Caco-2 (cell line): Measurements from ENCODE around the gene PDK4. TPM values are rescaled to one million over a fixed set of nuclear protein-coding genes. Genes with fewer than 3 reads are reported as not detected.

Experiments used
- BruUV-seq: library from RNA; stranded (reverse); fragments of 400-500 nt; replicated peaks from 2 replicates; lab custom pipeline; 2021; lab: Mats Ljungman, UMichigan
- CTCF ChIA-PET: fragments of 300-600 bp; sonication (Branson Sonifier 250); formaldehyde crosslinking; loops from one replicate; lab custom pipeline; 2022; ENCODE audit warnings: antibody characterized with exemption; lab: Charles Lee
- POLR2A ChIA-PET: fragments of 300-600 bp; sonication (Branson Sonifier 250); formaldehyde crosslinking; loops from one replicate; lab custom pipeline; 2022; ENCODE audit warnings: antibody characterized with exemption; lab: Charles Lee
- DNase-seq, 2 experiments: peaks; one replicate each; pipeline versions ENCODE4 v3.0.0 to v3.0.0-alpha.2; 2020 to 2022
- H3K27me3 ChIP-seq: replicated peaks from 2 replicates; pipeline ENCODE4 v1.6.0; 2011; ENCODE audit warnings: low read length; ENCODE audit not compliant: control insufficient read depth, insufficient read depth
- H3K36me3 ChIP-seq: 2 replicates; pipeline ENCODE4 v1.5.1; 2011; ENCODE audit warnings: low read length; ENCODE audit not compliant: control insufficient read depth, insufficient read depth
- H3K4me1 ChIP-seq: fragments of 250-450 bp; sonication (Bioruptor Pico); 2 replicates; pipeline ENCODE4 v1.5.1; 2020; ENCODE audit warnings: mild to moderate bottlenecking
- H3K4me3 ChIP-seq: 2 replicates; pipeline ENCODE4 v1.5.1; 2011; ENCODE audit warnings: low read depth, mild to moderate bottlenecking, control low read depth, low read length
- H3K9me3 ChIP-seq: fragments of 250-450 bp; sonication (Bioruptor Pico); 2 replicates; pipeline ENCODE4 v1.5.1; 2020; ENCODE audit warnings: mild to moderate bottlenecking, moderate library complexity
- H3K27ac Mint-ChIP-seq: one replicate; pipeline ENCODE4 v1.8.0; 2022; ENCODE audit warnings: mixed read lengths; ENCODE audit not compliant: unreplicated experiment
- H3K27me3 Mint-ChIP-seq: one replicate; pipeline ENCODE4 v1.8.0; 2022; ENCODE audit warnings: mixed read lengths; ENCODE audit not compliant: insufficient read depth, unreplicated experiment
- H3K36me3 Mint-ChIP-seq: one replicate; pipeline ENCODE4 v1.8.0; 2022; ENCODE audit warnings: mild to moderate bottlenecking, mixed read lengths; ENCODE audit not compliant: insufficient read depth, unreplicated experiment
- H3K4me1 Mint-ChIP-seq: one replicate; pipeline ENCODE4 v1.8.0; 2022; ENCODE audit warnings: low read depth, mixed read lengths; ENCODE audit not compliant: unreplicated experiment
- H3K4me3 Mint-ChIP-seq: one replicate; pipeline ENCODE4 v1.8.0; 2022; ENCODE audit warnings: mild to moderate bottlenecking, moderate library complexity, mixed read lengths; ENCODE audit not compliant: unreplicated experiment
- H3K9me3 Mint-ChIP-seq: one replicate; pipeline ENCODE4 v1.8.0; 2022; ENCODE audit warnings: mixed read lengths; ENCODE audit not compliant: unreplicated experiment
- intact Hi-C: fragments of 100-400 bp; cut with micrococcal nuclease; formaldehyde crosslinking; loops from one replicate; pipeline ENCODE4 v1.10.0; 2022; ENCODE audit not compliant: unreplicated experiment
- total RNA-seq: library from RNA; stranded (reverse); gene quantifications from 2 replicates; pipeline ENCODE4 v1.2.3, GENCODE V29; 2022
- TF ChIP-seq, protein P1 (sequence below), 2 experiments: fragments of 200-600 bp in 1 of 2; IDR thresholded peaks; 1 replicate in 1 of 2; 2 replicates in 1 of 2; pipeline versions ENCODE4 v1.5.1 to v1.8.0; 2011 to 2022; ENCODE audit warnings: antibody characterized with exemption in 1 of 2, control low read depth in 1 of 2, inconsistent platforms in 1 of 2, low read depth in 1 of 2, low read length in 1 of 2, mild to moderate bottlenecking in 1 of 2, moderate library complexity in 1 of 2; ENCODE audit not compliant: insufficient read depth in 1 of 2, severe bottlenecking in 1 of 2, unreplicated experiment in 1 of 2

PDK4 gene
- total RNA-seq, 1 experiment from 2014 or later = 0.20 TPM

DNA sequence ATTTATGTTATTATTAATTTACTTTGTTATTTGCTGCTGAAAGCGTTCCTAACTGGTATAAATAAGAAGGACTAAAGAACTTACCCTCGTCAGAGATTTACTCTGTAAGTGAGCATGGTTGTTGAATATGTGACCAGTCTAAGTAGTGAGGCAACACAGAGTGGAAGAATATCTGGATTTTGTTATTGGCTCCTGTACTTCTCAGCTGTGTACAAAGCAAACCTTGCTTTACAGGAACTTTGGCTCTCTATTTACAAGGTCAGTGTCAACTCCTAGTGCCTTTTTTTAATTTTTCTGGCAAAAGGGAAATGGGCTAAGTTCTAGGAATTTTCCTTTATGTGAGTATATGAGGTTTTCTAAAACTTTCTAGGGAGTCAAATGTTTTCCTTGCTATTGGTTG, 35.6 kb downstream of the PDK4 start:
- Mint-ChIP-seq H3K9me3 (no peaks in the 10 kb centered on the region), H3K36me3 (no peaks in the 10 kb centered on the region), H3K27me3 (peaks cover 8% of the 10 kb centered on the region), H3K4me3 (no peak overlapping the region), H3K4me1 (no peaks in the 10 kb centered on the region), H3K27ac (no peak overlapping the region)
- ChIA-PET CTCF (no interaction called here), POLR2A (no interaction called here)
- Histone ChIP-seq H3K4me3 (no peak overlapping the region), H3K4me1 (no peaks in the 10 kb centered on the region), H3K27me3 (no peaks in the 10 kb centered on the region), H3K36me3 (no peaks in the 10 kb centered on the region), H3K9me3 (no peaks in the 10 kb centered on the region)
- no peak for DNase-seq
- BruUV-seq = no TSS peak
- intact Hi-C loops = no loop called here
- TF ChIP-seq, protein P1, sequence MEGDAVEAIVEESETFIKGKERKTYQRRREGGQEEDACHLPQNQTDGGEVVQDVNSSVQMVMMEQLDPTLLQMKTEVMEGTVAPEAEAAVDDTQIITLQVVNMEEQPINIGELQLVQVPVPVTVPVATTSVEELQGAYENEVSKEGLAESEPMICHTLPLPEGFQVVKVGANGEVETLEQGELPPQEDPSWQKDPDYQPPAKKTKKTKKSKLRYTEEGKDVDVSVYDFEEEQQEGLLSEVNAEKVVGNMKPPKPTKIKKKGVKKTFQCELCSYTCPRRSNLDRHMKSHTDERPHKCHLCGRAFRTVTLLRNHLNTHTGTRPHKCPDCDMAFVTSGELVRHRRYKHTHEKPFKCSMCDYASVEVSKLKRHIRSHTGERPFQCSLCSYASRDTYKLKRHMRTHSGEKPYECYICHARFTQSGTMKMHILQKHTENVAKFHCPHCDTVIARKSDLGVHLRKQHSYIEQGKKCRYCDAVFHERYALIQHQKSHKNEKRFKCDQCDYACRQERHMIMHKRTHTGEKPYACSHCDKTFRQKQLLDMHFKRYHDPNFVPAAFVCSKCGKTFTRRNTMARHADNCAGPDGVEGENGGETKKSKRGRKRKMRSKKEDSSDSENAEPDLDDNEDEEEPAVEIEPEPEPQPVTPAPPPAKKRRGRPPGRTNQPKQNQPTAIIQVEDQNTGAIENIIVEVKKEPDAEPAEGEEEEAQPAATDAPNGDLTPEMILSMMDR (IDR thresholded peaks at IDR 0.05; ENCODE audit: insufficient read depth in 1 of 2, low read depth in 1 of 2, low read length in 1 of 2, severe bottlenecking in 1 of 2, unreplicated experiment in 1 of 2) = no peak

DNA sequence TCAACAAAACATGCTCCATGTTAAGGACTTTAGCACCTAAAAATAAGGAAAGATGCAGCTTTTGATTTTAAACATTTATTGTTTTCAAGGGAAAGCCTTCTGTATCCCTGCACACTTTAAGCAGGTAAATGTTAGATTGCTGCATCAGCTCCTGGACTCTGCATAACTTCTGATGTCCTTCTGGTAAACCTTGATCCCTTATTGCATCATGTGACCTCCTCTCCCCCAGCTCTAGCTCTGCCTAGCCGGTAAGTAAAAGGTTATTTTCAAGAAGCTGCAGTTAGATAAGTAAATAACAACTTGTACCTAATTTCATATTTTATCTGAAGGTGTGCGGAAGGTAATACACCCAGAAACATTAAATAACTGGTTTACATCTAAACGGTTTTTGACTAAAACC, 37.5 kb downstream of the PDK4 start:
- POLR2A ChIA-PET = no interaction called here
- TF ChIP-seq, protein P1 (IDR thresholded peaks at IDR 0.05; ENCODE audit: insufficient read depth in 1 of 2, low read depth in 1 of 2, low read length in 1 of 2, severe bottlenecking in 1 of 2, unreplicated experiment in 1 of 2) = no peak

DNA sequence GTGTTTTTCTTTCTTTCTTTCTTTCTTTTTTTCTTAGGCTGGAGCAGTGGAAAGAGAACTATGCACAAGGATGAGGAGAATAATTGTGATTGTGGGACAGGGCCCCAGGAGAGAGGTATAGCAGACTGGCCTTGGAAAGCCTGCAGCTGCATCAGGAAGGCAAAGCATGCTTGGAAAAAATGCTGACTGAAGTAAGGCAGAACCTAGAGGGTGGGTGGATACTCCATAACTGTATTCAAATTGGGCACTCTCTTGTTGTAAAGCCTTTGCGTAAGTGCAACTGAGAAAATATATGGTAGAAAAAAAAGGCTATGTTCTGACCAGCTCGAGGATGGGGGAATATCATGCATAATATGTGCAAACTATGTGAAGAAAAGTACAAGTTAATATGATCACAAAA, 39.5 kb downstream of the PDK4 start:
- H3K27ac Mint-ChIP-seq = no peak overlapping the region
- BruUV-seq = no TSS peak
- Histone ChIP-seq H3K4me3 (no peak overlapping the region), H3K36me3 (no peaks in the 10 kb centered on the region), H3K27me3 (no peaks in the 10 kb centered on the region), H3K4me1 (no peaks in the 10 kb centered on the region), H3K9me3 (no peaks in the 10 kb centered on the region)
- ChIA-PET CTCF (no interaction called here), POLR2A (no interaction called here)
- peaks cover 12% of the 10 kb centered on the region for H3K27me3 Mint-ChIP-seq
- DNase-seq = no peak
- H3K9me3 Mint-ChIP-seq = no peaks in the 10 kb centered on the region
- H3K36me3 Mint-ChIP-seq = no peaks in the 10 kb centered on the region
- H3K4me1 Mint-ChIP-seq = no peaks in the 10 kb centered on the region
- TF ChIP-seq, protein P1 (IDR thresholded peaks at IDR 0.05; ENCODE audit: insufficient read depth in 1 of 2, low read depth in 1 of 2, low read length in 1 of 2, severe bottlenecking in 1 of 2, unreplicated experiment in 1 of 2) = no peak
- intact Hi-C loops = no loop called here
- no peak overlapping the region for H3K4me3 Mint-ChIP-seq

More for the DNA sequence above, 37.5 kb downstream of the PDK4 start:
- no peak overlapping the region for H3K27ac Mint-ChIP-seq
- no peaks in the 10 kb centered on the region for H3K36me3 ChIP-seq
- H3K36me3 Mint-ChIP-seq = no peaks in the 10 kb centered on the region
- intact Hi-C loops = no loop called here
- CTCF ChIA-PET = interaction anchor here (0.6 kb wide), 1 partner anchor 131 kb away, joined by 5 read pairs; no protein-coding TSS in a partner anchor
- no peak overlapping the region for H3K4me3 Mint-ChIP-seq
- no peaks in the 10 kb centered on the region for H3K9me3 ChIP-seq
- BruUV-seq = no TSS peak
- H3K4me1 ChIP-seq = no peaks in the 10 kb centered on the region
- no peaks in the 10 kb centered on the region for H3K27me3 ChIP-seq
- no peaks in the 10 kb centered on the region for H3K4me1 Mint-ChIP-seq
- H3K4me3 ChIP-seq = no peak overlapping the region
- H3K9me3 Mint-ChIP-seq = no peaks in the 10 kb centered on the region
- peaks cover 10% of the 10 kb centered on the region for H3K27me3 Mint-ChIP-seq
- no peak for DNase-seq
